Measurements from ENCODE around the gene SIGLEC15.
A peak's percentile ranks its signal among the peaks of the same experiment; 100 is the strongest.

Gene SIGLEC15

GRCh38 chr18:45877403-45877802, 51.9 kb downstream of the SIGLEC15 start:
- H3K4me3 ChIP-seq (ENCODE audit: low read depth, low read length) = no peak overlapping the region
- in situ Hi-C loops (cut with HindIII; ENCODE audit: low sequenced_read_pairs) = no loop called here
- no peak for TF ChIP-seq CTCF (IDR thresholded peaks at IDR 0.05; ENCODE audit: low read depth, low read length)
- no peak for DNase-seq (ENCODE audit: low read depth, low spot score)

GRCh38 chr18:45879681-45880655, 54.5 kb downstream of the SIGLEC15 start:
- H3K4me3 ChIP-seq (ENCODE audit: low read depth, low read length) = no peak overlapping the region
- in situ Hi-C loops (cut with HindIII; ENCODE audit: low sequenced_read_pairs) = no loop called here
- peak; percentile 100 for TF ChIP-seq CTCF (IDR thresholded peaks at IDR 0.05; ENCODE audit: low read depth, low read length)
- peak; percentile 76 for DNase-seq (ENCODE audit: low read depth, low spot score)

- TF ChIP-seq CTCF (IDR thresholded peaks at IDR 0.05; ENCODE audit: low read depth, low read length) = no peak
- no peak for DNase-seq (ENCODE audit: low read depth, low spot score)
- no peak overlapping the region for H3K4me3 ChIP-seq (ENCODE audit: low read depth, low read length)
- in situ Hi-C loops (cut with HindIII; ENCODE audit: low sequenced_read_pairs) = no loop called here
Observed at GRCh38 chr18:45880876-45881558, 55.5 kb downstream of the SIGLEC15 start.

GRCh38 chr18:45887585-45887984, 62.1 kb downstream of the SIGLEC15 start:
- no peak for TF ChIP-seq CTCF (IDR thresholded peaks at IDR 0.05; ENCODE audit: low read depth, low read length)
- no peak overlapping the region for H3K4me3 ChIP-seq (ENCODE audit: low read depth, low read length)
- no peak for DNase-seq (ENCODE audit: low read depth, low spot score)
- in situ Hi-C loops (cut with HindIII; ENCODE audit: low sequenced_read_pairs) = no loop called here

GRCh38 chr18:45889419-45890064, 64.1 kb downstream of the SIGLEC15 start:
- DNase-seq (ENCODE audit: low read depth, low spot score) = no peak
- in situ Hi-C loops (cut with HindIII; ENCODE audit: low sequenced_read_pairs) = no loop called here
- H3K4me3 ChIP-seq (ENCODE audit: low read depth, low read length) = no peak overlapping the region
- no peak for TF ChIP-seq CTCF (IDR thresholded peaks at IDR 0.05; ENCODE audit: low read depth, low read length)

- in situ Hi-C loops (cut with HindIII; ENCODE audit: low sequenced_read_pairs) = no loop called here
- no peak for TF ChIP-seq CTCF (IDR thresholded peaks at IDR 0.05; ENCODE audit: low read depth, low read length)
- no peak for DNase-seq (ENCODE audit: low read depth, low spot score)
- H3K4me3 ChIP-seq (ENCODE audit: low read depth, low read length) = no peak overlapping the region
Observed at GRCh38 chr18:45890606-45891005, 65.1 kb downstream of the SIGLEC15 start.
